Aorta (tissue), 5 donors: ENCODE data around the gene PSME1. TPM values are rescaled to one million over a fixed set of nuclear protein-coding genes. Genes with fewer than 3 reads are reported as not detected.

Source experiments
- ATAC-seq: fragments of 200-7000 bp; cut with Tn5 transposase; one replicate; pipeline ENCODE4 v1.9.1; 2022; ENCODE audit warnings: moderate library complexity; ENCODE audit not compliant: low FRiP score
- DNase-seq, 2 donors: peaks; one replicate each; pipeline ENCODE4 v3.0.0-alpha.2; 2020
- H3K27ac ChIP-seq, 2 donors: one replicate each; pipeline ENCODE4 v1.5.1; 2013; ENCODE audit warnings: low read length in 2 of 2, mild to moderate bottlenecking in 2 of 2, moderate library complexity in 2 of 2, control low read depth in 1 of 2, inconsistent platforms in 1 of 2, low read depth in 1 of 2
- H3K27me3 ChIP-seq, 2 donors: one replicate each; pipeline ENCODE4 v1.6.1; 2013; ENCODE audit warnings: control low read depth in 1 of 2, low read length in 1 of 2, mild to moderate bottlenecking in 1 of 2, moderate library complexity in 1 of 2; ENCODE audit not compliant: insufficient read depth in 2 of 2, control insufficient read depth in 1 of 2
- H3K36me3 ChIP-seq, 2 donors: one replicate each; pipeline ENCODE4 v1.6.1; 2013; ENCODE audit warnings: control low read depth in 1 of 2, low read length in 1 of 2, mild to moderate bottlenecking in 1 of 2; ENCODE audit not compliant: insufficient read depth in 2 of 2, control insufficient read depth in 1 of 2
- H3K4me1 ChIP-seq, 2 donors: one replicate each; pipeline ENCODE4 v1.6.1; 2013; ENCODE audit warnings: low read length in 2 of 2, control low read depth in 1 of 2, mild to moderate bottlenecking in 1 of 2, moderate library complexity in 1 of 2; ENCODE audit not compliant: insufficient read depth in 2 of 2, control insufficient read depth in 1 of 2
- H3K4me3 ChIP-seq, 2 donors: one replicate each; pipeline ENCODE4 v1.5.1; 2013; ENCODE audit warnings: low read length in 2 of 2, control low read depth in 1 of 2, mild to moderate bottlenecking in 1 of 2
- H3K9me3 ChIP-seq: one replicate; pipeline ENCODE4 v1.6.1; 2013; ENCODE audit warnings: mild to moderate bottlenecking, low read length; ENCODE audit not compliant: control insufficient read depth
- WGBS, 2 donors: extraction: QIAGEN DNeasy Blood & Tissue Kit; methylation state at CpG; one replicate each; pipeline ENCODE4 v1.1.7; 2013; 5-methylcytosine and 5-hydroxymethylcytosine counted together
- intact Hi-C, 2 donors: fragments of 100-400 bp; cut with DNase I; formaldehyde crosslinking; loops; one replicate each; pipeline versions ENCODE4 v1.14.2 to v1.15.0; 2022
- polyA plus RNA-seq, 2 donors: library from polyadenylated mRNA; stranded (reverse); fragments of 200-250 nt; gene quantifications; one replicate each; pipeline ENCODE4 v1.2.3, GENCODE V29; 2013
- total RNA-seq, 2 donors: library from RNA; stranded (reverse); fragmentation: NEBNext Ultra II Directional; extraction: Animal tissue kit (Norgen Biotek cat#: 25700); gene quantifications; one replicate each; pipeline ENCODE4 v1.2.1, GENCODE V29; 2021
- donor health status: healthy with polysubstance abuse.
- donor health status: Bipolar disorder and iron deficiency.
- donor health status: DM: no; HTN: no; CAD: no.
- donor health status: DM: no; HTN: no; CAD: no.
- donor health status: DM: yes; HTN: yes; CAD: no.

Gene PSME1
- total and polyA plus RNA-seq, 4 donors = 112 to 210 (median 166) TPM

- H3K4me1 ChIP-seq = no peaks in the 10 kb centered on the region
- intact Hi-C loops = no loop called here
- H3K9me3 ChIP-seq = no peaks in the 10 kb centered on the region
- H3K4me3 ChIP-seq = no peak overlapping the region
- DNase-seq (peak; percentile 45 to 59), ATAC-seq (no peak)
- WGBS, 2 donors = 85% methylated on average over 13 of the region's 13 CpGs
- no peak overlapping the region for H3K27ac ChIP-seq
- no peaks in the 10 kb centered on the region for H3K36me3 ChIP-seq
- no peaks in the 10 kb centered on the region for H3K27me3 ChIP-seq
Measured at GRCh38 chr14:24138396-24139271, 2.6 kb downstream of the PSME1 start.

- 90 to 91% methylated on average over 9 of the region's 9 CpGs for WGBS, 2 donors
- no peaks in the 10 kb centered on the region for H3K9me3 ChIP-seq
- ATAC-seq (no peak), DNase-seq (peak; percentile 41 to 73)
- intact Hi-C loops = no loop called here
- no peaks in the 10 kb centered on the region for H3K36me3 ChIP-seq
- H3K27me3 ChIP-seq = no peaks in the 10 kb centered on the region
- H3K4me3 ChIP-seq = no peak overlapping the region
- no peaks in the 10 kb centered on the region for H3K4me1 ChIP-seq
- no peak overlapping the region for H3K27ac ChIP-seq
Measured at GRCh38 chr14:24139272-24139934, 3.4 kb downstream of the PSME1 start.

GRCh38 chr14:24141097-24141880 is 5.3 kb downstream of the PSME1 start, which contains the start of gene EMC9:
EMC9 (minus strand) TSS chr14:24141591; CDS start chr14:24141304, 287 bp downstream.
- no peaks in the 10 kb centered on the region for H3K4me1 ChIP-seq
- H3K27me3 ChIP-seq = no peaks in the 10 kb centered on the region
- H3K27ac ChIP-seq = peak within 1 kb of the TSS in 1 of 2 donors; percentile 60
- WGBS, 2 donors = 0 to 1% methylated on average over 61 to 65 of the region's 65 CpGs
- H3K9me3 ChIP-seq = no peaks in the 10 kb centered on the region
- intact Hi-C loops = loop anchor here in 1 of 2 donors (2.0 kb wide), 1 partner anchor 26 kb away; the partner anchor contains the start of genes DCAF11 and NRL
- peak within 1 kb of the TSS; percentile 20 to 53 for H3K4me3 ChIP-seq
- ATAC-seq (peak; percentile 97), DNase-seq (peak; percentile 100)
- H3K36me3 ChIP-seq = no peaks in the 10 kb centered on the region

- intact Hi-C loops = no loop called here
- no peak overlapping the region for H3K4me3 ChIP-seq
- DNase-seq (peak; percentile 21 to 51), ATAC-seq (no peak)
- H3K36me3 ChIP-seq = no peaks in the 10 kb centered on the region
- 63 to 65% methylated on average over 2 of the region's 2 CpGs for WGBS, 2 donors
- no peaks in the 10 kb centered on the region for H3K9me3 ChIP-seq
- no peaks in the 10 kb centered on the region for H3K4me1 ChIP-seq
- no peaks in the 10 kb centered on the region for H3K27me3 ChIP-seq
- H3K27ac ChIP-seq = no peak overlapping the region
Measured at GRCh38 chr14:24143511-24143910, 7.5 kb downstream of the PSME1 start.

GRCh38 chr14:24144451-24144850 is 8.5 kb downstream of the PSME1 start:
- H3K4me3 ChIP-seq = no peak overlapping the region

GRCh38 chr14:24145219-24145618 is 9.2 kb downstream of the PSME1 start:
- no peak for ATAC-seq
- no peak overlapping the region for H3K27ac ChIP-seq
- H3K27me3 ChIP-seq = no peaks in the 10 kb centered on the region
- intact Hi-C loops = loop anchor here in 1 of 2 donors (5.0 kb wide), 1 partner anchor 33 kb away; the partner anchor contains the start of genes DCAF11 and NRL
- no peak for DNase-seq
- H3K4me3 ChIP-seq = no peak overlapping the region
- no peaks in the 10 kb centered on the region for H3K36me3 ChIP-seq
- no peaks in the 10 kb centered on the region for H3K4me1 ChIP-seq
- no peaks in the 10 kb centered on the region for H3K9me3 ChIP-seq
- WGBS, 2 donors = 95 to 96% methylated on average over 2 of the region's 2 CpGs

More at GRCh38 chr14:24144451-24144850, 8.5 kb downstream of the PSME1 start:
- intact Hi-C loops = no loop called here
- Histone ChIP-seq H3K9me3 (no peaks in the 10 kb centered on the region), H3K4me1 (no peaks in the 10 kb centered on the region), H3K27ac (no peak overlapping the region), H3K27me3 (no peaks in the 10 kb centered on the region), H3K36me3 (no peaks in the 10 kb centered on the region)
- WGBS, 2 donors = 88 to 97% methylated on average over 1 of the region's 1 CpG
- DNase-seq (no peak), ATAC-seq (no peak)

GRCh38 chr14:24145690-24146452 is 9.9 kb downstream of the PSME1 start:
- DNase-seq = no peak
- Histone ChIP-seq H3K36me3 (no peaks in the 10 kb centered on the region), H3K4me1 (no peaks in the 10 kb centered on the region), H3K27ac (peak overlapping the region in 1 of 2 donors; percentile 21), H3K4me3 (peak overlapping the region; percentile 23 to 50), H3K27me3 (no peaks in the 10 kb centered on the region), H3K9me3 (no peaks in the 10 kb centered on the region)
- WGBS, 2 donors = 16 to 24% methylated on average over 9 of the region's 9 CpGs
- ATAC-seq = no peak
- intact Hi-C loops = loop anchor here (2.0 to 5.0 kb wide), 2 partner anchors 34 to 221 kb away; partner anchors contain the start of genes DCAF11 (in 1 of the 2) and NRL (in 1 of the 2)
